ENCODE results near the gene PASK.

PASK gene

DNA sequence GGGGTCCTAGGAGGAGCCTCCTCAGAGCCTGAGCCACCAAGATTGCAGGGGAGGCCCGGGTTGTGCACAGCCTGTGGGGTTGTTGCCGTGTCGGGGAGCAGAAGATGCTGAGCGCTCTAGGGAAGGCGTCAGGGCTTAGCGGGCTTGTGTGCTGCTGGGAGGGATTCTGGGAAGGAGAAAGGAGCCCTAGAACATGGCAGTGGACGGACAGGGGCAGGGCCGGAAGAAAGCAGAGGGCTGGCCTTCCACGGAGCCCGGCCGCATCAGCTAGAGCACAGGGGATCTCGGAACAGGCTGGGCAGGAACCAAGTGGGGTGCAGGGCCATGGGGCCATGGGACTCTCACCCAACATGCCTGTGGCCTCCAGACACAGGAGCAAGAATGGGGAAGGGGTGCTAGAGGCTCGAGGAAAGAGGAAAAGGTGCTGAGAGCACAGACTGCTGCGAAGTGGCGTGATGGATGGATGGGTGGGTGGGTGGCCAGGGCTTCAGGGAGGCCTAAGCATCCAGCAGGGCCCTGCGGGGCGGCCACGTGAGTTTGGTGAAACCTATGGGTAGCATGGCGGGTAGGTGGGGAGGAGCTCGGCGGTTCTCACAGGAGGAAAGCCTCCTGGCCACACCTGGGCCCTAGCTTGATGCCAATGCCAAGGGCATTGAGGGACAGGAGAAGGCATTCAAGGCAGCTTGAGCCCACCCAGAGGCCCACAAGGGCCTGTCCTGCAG lies 82.9 kb downstream of the PASK start:
- Mint-ChIP-seq H3K27me3 (ENCODE audit: low read depth) (no peaks in the 10 kb centered on the region), H3K27ac (no peak overlapping the region), H3K36me3 (ENCODE audit: low read depth) (no peaks in the 10 kb centered on the region), H3K9me3 (no peaks in the 10 kb centered on the region), H3K4me1 (ENCODE audit: low read depth) (no peaks in the 10 kb centered on the region), H3K4me3 (no peak overlapping the region)
- no peak for DNase-seq (ENCODE audit: low spot score)

GRCh38 chr2:241065355-241065803 lies 83.9 kb downstream of the PASK start:
- H3K27me3 Mint-ChIP-seq (ENCODE audit: low read depth) = no peaks in the 10 kb centered on the region
- no peak for DNase-seq (ENCODE audit: low spot score)
- no peak overlapping the region for H3K4me3 Mint-ChIP-seq
- H3K9me3 Mint-ChIP-seq = no peaks in the 10 kb centered on the region
- no peaks in the 10 kb centered on the region for H3K36me3 Mint-ChIP-seq (ENCODE audit: low read depth)
- H3K4me1 Mint-ChIP-seq (ENCODE audit: low read depth) = no peaks in the 10 kb centered on the region
- H3K27ac Mint-ChIP-seq = no peak overlapping the region

DNA sequence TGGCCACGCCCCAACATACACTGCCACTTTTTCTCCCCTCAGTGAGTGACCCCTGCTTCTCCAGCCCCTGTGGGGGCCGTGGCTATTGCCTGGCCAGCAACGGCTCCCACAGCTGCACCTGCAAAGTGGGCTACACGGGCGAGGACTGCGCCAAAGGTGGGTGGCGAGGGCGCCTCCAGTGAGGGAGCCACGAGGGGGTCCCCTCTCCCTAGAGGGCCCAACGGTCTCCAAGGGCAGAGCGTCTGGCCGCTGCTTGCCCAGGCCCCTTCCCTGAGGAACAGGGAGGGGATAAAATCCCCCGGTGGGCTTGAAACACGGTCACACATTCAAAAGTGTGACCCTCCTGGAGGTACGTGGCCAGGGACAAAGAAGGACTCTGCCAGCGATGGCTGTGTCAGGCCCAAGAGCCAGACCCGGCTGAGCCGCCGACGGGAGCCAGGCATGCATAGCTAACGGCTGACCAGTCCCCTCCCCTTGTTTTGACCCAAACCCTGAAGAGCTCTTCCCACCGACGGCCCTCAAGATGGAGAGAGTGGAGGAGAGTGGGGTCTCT lies 84.4 kb downstream of the PASK start:
- DNase-seq (ENCODE audit: low spot score) = no peak
- Mint-ChIP-seq H3K27ac (no peak overlapping the region), H3K4me3 (no peak overlapping the region), H3K4me1 (ENCODE audit: low read depth) (no peaks in the 10 kb centered on the region), H3K27me3 (ENCODE audit: low read depth) (no peaks in the 10 kb centered on the region), H3K36me3 (ENCODE audit: low read depth) (no peaks in the 10 kb centered on the region), H3K9me3 (no peaks in the 10 kb centered on the region)

GRCh38 chr2:241064008-241064801 lies 85.1 kb downstream of the PASK start:
- no peaks in the 10 kb centered on the region for H3K4me1 Mint-ChIP-seq (ENCODE audit: low read depth)
- H3K27ac Mint-ChIP-seq = no peak overlapping the region
- H3K9me3 Mint-ChIP-seq = no peaks in the 10 kb centered on the region
- H3K4me3 Mint-ChIP-seq = peak overlapping the region; percentile 43
- H3K27me3 Mint-ChIP-seq (ENCODE audit: low read depth) = no peaks in the 10 kb centered on the region
- peak; percentile 12 for DNase-seq (ENCODE audit: low spot score)
- H3K36me3 Mint-ChIP-seq (ENCODE audit: low read depth) = no peaks in the 10 kb centered on the region

DNA sequence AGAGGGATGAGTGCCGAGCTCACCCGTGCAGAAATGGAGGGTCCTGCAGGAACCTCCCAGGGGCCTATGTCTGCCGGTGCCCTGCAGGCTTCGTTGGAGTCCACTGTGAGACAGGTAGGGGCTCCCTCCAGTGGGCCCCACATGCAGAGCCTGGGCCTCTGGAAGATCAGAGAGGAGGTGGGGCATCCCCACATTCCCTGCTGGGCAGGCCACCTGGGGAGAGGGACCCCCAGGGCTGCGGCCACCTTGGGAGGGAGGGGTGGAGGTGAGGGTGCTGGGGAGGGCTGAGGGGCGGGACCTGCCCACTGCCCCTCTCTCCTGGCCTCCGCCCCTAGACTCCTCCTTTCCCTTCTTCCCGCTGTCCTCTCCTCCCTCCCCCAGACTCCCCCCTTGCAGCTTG lies 85.7 kb downstream of the PASK start:
- no peaks in the 10 kb centered on the region for H3K27me3 Mint-ChIP-seq (ENCODE audit: low read depth)
- no peak overlapping the region for H3K27ac Mint-ChIP-seq
- H3K9me3 Mint-ChIP-seq = no peaks in the 10 kb centered on the region
- no peak overlapping the region for H3K4me3 Mint-ChIP-seq
- no peak for DNase-seq (ENCODE audit: low spot score)
- no peaks in the 10 kb centered on the region for H3K4me1 Mint-ChIP-seq (ENCODE audit: low read depth)
- H3K36me3 Mint-ChIP-seq (ENCODE audit: low read depth) = no peaks in the 10 kb centered on the region

DNA sequence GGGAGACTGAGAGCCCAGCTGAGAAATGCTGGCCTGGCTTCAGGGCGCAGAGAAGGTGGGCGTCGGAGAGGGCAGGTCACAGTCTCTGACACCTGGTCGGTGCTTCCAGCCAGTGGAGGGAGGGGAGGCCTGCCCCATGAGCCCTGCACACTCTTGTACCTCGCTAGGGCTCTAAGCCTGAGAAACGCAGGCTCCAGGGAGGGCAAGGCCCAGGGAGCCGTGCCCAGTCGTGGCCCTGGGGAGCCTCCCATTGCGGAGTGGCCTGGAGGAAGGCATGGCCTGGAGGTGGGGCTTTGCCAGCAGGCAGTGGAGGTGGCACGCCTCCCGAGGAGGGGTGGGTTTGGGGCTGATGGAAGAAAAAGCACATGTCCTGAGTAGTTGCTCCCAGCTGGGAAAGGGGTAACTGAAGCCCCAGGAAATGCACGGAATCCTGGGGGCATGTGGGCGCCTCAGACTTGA lies 86.2 kb downstream of the PASK start:
- Mint-ChIP-seq H3K4me3 (no peak overlapping the region), H3K27me3 (ENCODE audit: low read depth) (no peaks in the 10 kb centered on the region), H3K9me3 (no peaks in the 10 kb centered on the region), H3K4me1 (ENCODE audit: low read depth) (no peaks in the 10 kb centered on the region), H3K36me3 (ENCODE audit: low read depth) (no peaks in the 10 kb centered on the region), H3K27ac (no peak overlapping the region)
- DNase-seq (ENCODE audit: low spot score) = no peak

DNA sequence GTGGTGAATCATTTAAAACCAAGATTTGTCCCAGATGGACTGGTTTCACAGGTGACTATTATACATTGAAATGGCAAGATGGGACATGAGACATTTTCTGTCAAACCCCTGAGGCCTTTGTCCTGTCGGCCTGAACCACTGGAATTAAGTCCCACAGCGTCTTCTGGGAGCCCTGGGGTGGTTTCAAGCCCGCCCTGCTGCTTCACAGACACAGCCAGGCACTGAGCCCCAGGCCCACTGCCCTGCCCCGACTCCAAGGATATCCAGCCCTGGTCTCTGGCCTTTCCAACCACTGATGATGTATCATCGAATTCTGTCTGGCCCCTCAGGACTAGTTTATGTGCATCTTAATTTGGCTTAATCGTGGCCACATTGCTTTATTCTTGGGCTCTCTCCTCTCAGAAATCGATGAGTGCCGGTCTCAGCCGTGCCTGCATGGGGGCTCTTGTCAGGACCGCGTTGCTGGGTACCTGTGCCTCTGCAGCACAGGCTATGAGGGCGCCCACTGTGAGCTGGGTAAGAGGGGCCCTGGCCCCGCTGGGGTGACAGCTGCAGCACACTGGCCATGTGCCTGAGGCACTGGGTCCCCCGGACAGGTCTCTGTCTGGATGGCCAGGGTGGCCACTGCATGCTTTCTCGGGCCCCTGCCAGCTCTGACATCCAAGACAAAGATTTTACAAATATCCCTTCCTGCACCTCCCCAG lies 86.7 kb downstream of the PASK start:
- no peaks in the 10 kb centered on the region for H3K27me3 Mint-ChIP-seq (ENCODE audit: low read depth)
- no peaks in the 10 kb centered on the region for H3K36me3 Mint-ChIP-seq (ENCODE audit: low read depth)
- peaks cover 3% of the 10 kb centered on the region for H3K4me1 Mint-ChIP-seq (ENCODE audit: low read depth)
- no peaks in the 10 kb centered on the region for H3K9me3 Mint-ChIP-seq
- DNase-seq (ENCODE audit: low spot score) = no peak
- no peak overlapping the region for H3K4me3 Mint-ChIP-seq
- H3K27ac Mint-ChIP-seq = no peak overlapping the region

- Mint-ChIP-seq H3K27me3 (ENCODE audit: low read depth) (no peaks in the 10 kb centered on the region), H3K4me1 (ENCODE audit: low read depth) (peaks cover 3% of the 10 kb centered on the region), H3K4me3 (no peak overlapping the region), H3K36me3 (ENCODE audit: low read depth) (no peaks in the 10 kb centered on the region), H3K27ac (no peak overlapping the region), H3K9me3 (no peaks in the 10 kb centered on the region)
- DNase-seq (ENCODE audit: low spot score) = no peak
These were observed 88.0 kb downstream of the PASK start for GRCh38 chr2:241061275-241061674.

Data from T-helper 2 cell treated with Interferon-gamma antibody and Interleukin-4, amounts not matched to agents 5 μg/mL and 100 μg/mL, for 36 hours (primary cell).